Glomerular visceral epithelial cell (primary cell): ENCODE results near the gene ARHGAP22.

Experiments used
- DNase-seq: peaks from one replicate; pipeline ENCODE4 v3.0.0-alpha.2; 2016; ENCODE audit errors: extremely low spot score

The ARHGAP22 gene

DNA sequence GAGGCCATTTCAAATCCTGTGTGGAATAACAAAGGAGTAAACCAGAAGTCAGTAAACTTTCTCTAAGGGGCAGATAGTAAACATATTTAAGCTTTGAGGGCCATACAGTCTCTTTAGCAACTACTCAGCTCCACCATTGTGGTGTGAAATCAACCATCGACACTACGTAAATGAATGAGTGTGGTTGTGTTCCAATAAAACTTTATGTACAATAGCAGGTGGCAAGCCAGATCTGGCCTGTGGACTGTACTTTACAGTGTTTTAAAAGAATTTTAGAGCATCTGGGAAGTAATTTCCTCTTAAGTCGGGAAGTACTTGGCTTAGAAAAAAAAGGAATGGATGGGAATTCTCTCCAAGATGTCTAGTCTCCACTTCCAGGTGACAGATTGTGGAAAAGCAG is 71.3 kb downstream of the ARHGAP22 start:
- DNase-seq, result no peak

DNA sequence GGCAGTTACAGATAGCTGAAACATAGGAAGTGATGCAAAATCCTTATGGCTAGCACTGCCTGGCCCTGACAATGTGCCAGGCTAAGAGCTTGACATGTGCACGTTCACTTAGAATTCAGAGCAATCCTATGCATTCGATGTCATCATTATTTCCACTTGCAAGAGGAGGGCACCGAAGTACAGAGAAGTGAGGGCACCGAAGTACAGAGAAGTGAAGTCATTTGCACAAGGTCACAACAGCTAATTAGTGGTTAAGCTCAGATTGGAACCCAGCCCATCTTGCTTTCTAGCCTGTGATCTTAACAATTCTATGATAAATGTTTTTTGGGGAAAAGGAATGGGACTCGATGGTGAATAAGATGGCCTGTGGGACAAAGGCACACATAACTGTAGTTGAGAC is 73.4 kb downstream of the ARHGAP22 start:
- no peak for DNase-seq

DNA sequence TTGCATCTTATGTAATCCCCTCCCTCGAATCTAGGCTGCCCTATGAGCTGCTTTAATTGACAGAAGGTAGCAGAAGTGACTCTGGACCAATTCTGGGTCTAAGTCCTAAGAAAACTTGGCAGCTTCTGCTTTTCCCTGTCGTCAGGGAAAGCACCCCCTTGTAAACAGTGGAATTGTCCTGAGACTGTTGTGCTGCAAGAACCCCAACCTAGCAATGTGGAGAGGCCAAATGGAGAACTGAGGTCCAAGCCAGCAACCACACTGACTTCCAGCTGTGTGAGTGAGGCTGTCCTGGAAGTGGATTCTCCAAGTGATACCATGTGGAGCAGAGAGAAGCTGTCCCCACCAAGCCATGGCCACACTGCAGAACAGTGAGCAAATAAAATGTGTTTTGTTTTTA is 75.5 kb downstream of the ARHGAP22 start:
- DNase-seq, result no peak

DNA sequence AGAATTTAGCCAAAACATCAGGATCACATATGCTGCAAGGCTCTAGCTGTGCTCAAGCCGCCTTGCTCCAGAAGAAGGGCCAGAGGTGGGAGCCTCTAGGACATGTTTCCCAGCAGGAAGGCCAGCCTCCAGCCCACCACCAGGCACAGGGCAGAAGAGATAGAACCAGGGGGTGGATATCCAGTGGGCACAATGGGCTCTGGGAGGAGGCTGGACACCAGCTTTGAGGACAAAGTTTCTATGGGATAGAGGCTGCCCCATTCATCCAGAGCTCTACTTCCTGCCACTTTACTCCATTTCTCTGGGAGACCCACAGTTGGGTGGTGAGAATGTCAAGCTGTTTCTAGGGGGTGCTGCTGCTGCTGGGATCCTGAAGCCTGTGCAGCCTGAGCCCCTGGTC is 77.1 kb downstream of the ARHGAP22 start:
- DNase-seq, result no peak

DNA sequence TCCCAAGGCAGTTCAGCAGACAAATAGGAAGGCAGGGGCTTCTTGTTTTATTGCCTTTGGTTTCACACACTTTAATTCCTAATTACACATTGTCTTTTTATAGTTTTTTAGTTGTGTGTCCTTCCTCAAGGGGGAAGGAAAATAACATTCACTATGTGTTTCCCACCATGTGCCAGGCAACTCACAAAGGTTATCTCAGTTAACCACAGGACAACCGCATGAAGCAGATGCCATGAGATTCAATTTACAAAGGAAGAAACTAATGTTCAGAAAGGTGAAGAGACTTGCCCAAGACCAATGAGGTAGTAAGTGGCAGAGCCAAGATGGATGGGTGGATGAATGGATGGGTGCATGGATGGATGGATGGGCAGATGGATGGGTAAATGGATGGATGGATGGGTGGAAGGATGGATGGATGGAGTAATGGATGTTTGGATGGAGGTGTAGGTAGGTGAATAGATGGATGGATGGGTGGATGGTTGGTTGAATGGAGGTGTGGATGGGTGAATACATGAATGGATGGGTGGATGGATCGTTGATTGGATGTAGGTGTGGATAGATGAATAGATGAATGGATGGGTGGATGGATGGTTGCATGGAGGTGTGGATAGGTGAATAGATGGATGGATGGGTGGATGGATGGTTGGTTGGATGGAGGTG is 77.9 kb downstream of the ARHGAP22 start:
- DNase-seq, result no peak

DNA sequence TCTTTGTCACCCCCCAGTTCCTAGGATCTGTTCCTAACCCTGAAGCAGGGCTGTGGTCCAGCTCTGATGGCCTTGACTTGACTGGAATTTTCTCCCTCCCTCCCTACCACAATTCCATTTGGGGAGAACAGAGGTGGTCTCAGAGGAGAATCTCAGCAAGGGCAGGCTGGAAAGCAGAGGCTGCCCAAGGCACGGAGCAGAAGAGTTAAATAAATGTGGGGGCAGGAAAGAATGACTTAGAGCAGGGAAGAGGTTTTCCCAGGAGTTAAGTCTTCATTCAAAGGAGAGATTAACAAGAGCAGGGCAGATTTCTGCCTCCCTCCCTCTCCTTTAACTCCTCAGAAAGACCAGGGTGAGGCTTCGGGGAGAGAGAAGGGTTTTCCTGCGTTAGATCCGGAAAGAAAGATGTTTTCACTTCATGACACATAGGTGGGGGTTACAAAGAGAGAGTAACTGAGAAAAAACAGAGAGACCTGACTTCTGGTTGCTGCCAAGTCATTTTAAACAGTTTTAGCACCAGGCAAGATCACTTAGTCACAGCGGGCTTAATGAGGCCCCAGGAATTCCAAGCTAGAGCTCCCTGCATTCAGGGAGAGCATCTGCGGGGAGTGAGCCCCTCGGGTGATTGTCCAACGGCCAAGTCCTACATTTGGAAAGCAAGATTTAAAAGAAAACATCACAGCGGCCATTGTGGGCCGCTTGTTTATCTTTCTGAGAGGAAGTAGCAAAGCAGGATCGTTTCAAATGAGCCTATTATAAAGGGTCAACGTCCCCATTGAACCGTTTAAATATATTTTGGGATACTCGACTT is 78.7 kb downstream of the ARHGAP22 start:
- DNase-seq, result peak; percentile 48

DNA sequence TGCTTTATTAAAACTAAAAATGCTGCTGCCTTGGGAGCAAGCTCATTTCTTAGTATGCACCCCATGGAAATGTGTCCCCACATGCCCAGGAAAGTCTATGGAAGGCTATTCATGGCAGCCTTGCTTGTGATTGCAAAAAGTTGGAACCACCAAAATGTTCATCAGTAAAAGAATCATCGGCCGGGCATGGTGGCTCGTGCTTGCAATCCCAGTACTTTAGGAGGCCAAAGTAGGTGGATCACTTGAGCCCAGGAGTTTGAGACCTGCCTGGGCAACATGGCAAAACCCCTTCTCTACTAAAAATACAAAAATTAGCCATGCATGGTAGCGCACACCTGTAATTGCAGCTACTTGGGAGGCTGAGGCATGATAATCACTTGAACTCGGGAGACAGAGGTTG is 79.8 kb downstream of the ARHGAP22 start:
- no peak for DNase-seq

DNA sequence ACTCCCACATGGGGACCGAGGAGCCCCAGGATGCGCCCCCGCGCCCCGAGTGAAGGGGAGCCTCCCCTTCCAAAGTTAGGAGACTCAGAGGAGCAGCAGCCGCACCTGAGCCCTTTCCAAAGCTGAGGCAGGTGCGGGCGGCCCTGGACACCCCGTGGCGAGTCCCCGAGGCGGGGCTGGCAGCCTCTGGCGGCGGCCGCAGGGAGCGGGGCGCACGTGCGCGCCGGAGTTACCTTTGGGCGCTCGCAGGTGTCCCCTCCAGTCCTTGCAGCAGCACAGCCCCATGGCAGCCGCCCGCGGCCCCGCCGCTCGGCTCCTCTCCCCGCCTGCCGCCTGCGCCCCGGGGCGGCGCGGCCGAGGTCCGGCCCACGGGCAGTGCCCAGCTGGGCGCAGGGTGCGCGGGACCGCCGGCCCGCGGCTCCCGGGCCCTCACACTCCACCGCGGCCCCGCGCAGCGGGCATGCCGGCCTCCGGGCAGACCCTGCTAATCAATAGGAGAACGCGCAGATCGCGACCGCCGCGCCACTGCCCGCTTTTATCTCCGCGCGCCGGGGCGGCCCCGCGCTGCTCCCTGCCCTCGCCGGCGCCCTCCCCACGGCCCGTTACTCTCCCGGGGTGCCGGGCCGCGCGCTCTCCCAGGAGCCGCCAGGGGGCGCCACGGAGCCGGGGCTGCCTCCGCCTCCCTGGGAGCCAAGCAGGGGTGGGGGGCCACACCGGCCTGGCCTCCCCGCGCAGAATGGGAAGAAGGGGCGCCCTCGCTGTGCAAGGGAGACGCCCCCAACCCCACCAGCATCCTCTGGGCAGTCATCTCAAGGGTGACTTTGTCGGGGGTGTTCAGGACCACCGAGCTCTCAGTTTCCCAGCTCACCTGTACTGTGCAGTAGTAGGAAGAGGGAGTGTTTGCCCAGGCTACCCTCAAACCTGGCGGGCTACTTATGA is 80.8 kb downstream of the ARHGAP22 start:
- peak; percentile 52 for DNase-seq

DNA sequence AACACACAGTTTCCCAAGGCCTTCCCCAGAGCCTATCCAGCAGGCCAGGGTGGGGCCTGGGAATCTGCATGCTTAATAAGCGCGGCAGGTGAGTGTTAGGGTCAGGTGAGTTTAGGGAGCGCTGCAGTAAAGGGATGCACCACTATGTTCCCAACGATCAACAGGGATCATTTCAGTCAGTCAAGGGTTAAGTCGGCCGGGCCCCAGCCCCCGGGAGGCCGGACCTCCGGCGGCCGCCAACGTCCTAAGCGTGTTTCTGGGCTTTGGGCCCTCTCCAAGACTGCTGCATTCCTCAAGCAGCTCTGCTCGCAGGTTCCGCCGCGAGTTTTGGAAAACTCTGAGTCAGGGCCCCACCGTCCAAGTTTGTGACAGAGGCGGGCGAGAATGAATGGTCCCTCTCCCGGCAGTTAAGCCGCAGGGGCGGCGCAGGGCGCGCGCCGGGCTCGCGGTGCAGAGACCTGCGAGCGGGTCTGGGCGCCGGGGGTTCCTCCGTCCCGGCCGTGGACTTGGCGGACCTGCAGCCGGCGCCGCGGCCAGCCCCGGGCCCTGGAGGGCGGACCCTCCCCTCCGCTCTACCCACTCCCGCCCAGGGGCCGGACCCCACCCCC is 81.6 kb downstream of the ARHGAP22 start:
- peak; percentile 70 for DNase-seq

DNA sequence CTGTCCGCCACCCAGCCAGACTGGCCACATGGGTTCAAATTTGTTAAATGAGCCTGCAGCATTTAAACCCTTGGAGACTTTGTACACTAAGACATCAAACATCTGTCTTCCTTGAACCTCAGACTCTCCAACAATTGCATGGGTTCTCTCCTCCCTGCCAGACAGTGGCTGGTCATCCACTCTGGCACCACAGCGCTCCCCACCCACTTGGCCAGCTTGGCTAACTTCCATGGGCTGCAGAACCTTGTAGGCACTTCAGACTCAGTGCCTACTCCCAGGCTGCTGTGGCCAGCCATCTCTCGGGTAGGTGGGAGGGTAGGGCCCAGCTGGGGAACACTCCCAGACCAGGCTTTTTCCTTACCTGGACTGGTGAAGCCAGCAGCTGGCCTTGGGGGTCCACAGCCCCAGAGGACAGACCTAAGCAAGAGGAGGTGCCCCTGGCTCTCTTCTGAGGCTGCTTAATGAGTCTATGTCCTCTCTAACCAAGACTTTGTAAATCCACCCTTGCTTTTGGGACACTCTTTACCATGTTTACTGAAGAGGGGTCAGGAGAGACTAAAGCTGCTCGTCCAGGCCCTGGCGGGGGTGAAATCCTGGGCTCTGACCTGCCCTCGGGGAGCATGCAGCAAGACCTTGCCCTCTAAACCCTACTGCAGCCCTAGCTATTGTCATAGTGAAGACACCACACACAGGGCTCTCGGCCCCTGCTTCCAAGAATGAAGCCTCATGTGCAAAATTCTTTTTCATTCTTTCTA is 82.7 kb downstream of the ARHGAP22 start:
- DNase-seq, result no peak

DNA sequence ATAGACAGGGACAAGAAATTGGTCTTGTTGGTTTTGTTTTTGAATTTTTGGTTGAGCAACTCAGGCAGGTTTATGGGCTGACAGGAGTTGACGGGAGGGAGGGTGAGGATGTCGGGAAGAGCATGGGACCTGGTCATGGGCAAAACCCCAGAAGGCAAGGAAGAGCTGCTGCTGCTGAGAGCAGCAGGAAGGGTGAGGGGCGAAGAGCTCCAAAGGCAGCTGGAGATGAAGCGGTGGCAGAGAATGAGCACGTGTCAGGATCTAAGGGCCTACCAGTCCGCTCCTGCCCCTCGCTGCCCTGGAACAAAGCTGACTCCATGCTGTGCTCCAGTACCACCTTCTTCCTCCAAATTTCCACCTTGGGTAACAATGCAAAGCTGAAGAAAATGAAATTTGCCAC is 84.3 kb downstream of the ARHGAP22 start:
- no peak for DNase-seq

DNA sequence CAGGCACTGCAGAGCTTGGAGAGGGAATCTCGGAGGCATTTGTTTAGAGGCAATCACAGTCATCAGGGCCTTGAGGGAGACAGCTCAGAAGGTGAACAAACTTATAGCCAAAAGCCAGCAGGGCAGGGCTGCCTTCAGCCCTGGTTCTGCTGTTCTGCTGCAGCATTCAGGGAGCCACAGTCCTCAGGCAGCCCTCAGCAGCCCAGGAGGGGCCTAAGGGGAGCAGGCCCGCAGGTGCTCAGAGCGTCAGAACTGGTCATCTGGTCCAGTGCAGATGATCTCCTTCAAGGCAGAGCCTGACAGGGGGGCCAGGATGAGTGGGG is 84.7 kb downstream of the ARHGAP22 start:
- DNase-seq, result no peak

DNA sequence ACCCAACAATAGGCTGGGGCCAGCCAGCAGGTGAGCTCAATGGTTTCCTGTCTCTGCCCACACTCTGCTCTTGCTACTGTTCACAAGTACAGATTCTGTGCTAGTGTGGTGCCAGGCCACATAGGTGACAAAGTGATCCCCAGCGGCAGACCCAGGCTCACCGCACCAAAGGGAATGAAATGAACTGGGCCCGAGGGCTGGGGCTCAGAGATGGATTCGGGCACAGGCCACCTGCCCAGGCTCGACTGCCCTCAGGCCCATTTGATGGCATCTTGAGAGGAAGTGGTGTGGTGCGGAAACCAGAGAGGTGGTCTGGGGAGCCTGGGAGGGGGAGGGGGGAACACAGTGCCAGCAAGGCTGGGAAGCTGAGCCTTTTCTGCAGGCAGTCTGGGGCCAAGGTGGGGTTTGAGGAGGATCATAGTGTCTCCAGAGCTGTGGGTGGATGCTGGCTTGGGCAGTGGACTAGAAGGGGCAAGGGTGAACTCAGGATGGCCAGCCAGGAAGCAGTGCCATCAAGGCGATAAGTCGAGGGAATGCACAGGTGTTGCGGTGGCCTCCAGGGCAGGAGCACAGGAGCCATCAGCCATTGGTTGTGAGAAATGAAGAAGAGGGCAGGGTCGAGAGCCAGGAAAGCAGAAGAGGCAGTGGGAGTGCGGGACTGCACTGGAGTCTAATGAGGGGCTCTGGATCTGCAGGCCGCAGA is 85.2 kb downstream of the ARHGAP22 start:
- DNase-seq, result no peak

DNA sequence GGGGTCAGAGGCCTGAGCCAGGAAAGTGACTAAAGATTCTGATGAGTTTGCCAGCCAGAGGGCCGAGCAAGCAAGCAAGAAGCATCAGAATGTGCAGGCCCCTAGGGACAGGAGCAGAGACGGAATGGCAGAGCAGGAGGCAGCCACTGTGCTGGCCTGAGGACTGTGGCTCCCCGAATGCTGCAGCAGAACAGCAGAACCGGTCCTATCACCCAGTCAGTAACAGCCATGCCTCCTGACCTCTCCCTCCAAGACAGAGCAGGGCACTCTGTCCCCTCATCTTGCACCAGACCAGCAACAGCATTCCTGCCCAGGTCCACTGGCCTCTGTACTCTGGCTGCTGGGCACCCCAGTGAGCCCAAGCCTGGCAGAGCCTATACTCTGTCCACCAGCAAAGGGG is 85.9 kb downstream of the ARHGAP22 start:
- no peak for DNase-seq

DNA sequence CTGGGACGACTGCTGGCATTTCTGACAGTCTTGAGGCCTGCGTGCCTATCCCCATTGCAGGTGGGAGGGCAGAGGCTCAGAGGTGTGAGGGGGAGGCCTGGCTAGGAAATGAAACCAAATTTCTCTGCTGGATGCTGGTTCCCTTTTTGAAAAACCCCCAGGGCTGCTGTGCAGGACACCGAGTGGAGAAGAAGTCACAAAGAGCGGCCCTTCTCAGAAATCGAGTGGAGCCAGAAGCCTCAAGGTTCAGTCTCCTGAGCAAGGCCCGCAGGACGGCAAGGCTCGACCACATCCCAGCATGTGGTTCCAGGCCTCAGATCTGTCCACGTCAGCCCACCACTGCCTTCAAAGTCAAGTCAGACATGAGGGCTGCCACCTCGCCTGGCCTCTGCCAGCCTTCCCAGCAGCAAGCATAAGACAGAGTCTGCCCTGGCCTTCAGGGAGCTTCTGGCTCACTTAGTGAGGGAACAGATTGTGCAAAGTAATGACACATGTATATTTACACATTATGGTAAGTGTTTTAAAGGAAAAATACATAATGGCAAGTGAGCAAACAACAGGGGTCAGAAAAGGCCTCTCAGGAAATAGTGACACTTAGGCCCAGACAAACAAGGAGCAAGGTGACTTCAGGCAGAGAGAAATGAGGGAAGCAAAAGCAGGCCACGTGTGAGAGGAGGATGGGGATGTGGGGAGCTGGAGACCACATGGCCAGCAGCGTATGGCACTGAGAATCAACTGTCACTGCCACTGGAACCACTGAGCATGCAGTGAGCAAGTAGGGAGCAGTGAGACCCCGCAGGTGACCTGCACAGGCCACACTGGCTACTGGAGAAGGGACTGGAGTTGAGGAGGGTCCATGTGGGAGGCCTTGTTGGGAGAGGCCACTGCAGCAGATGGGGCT is 86.7 kb downstream of the ARHGAP22 start:
- DNase-seq, result no peak

DNA sequence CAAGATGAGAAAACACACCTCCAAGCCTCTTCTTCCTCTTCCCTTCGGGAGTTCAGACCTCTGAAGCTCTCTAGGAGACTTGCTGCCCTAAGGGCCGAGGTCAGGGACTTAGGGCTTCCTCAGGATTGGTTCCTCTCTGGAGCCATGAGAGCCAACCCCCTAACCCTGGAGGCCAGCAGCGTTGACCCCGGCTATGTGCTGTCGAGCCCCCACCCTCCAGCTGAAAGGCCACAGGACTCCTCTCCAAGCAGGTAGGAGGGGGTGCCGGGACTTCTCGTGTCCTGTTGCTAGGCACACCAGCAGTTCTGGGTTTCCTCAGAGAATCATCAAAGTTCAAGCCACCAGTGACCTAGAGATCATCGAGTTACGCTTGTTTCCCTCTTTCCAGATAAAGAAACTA is 87.4 kb downstream of the ARHGAP22 start:
- DNase-seq, result no peak

DNA sequence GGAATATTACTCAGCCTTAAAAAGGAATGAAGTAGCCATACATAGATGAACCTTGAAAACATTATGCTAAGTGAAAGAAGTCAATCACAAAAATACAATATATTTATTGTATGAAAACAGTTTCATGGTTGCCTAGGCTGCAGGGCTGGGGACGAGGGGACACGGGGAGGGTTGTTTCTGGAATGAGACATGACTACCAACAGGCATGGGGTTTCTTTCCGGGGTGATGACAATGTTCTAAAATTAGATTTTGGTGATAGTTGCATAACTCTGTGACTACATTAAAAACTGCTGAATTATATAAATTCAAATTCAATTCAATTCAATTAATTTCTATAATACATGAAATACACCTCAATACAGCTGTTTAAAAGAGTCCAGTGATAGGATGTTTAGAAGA is 88.0 kb downstream of the ARHGAP22 start:
- no peak for DNase-seq

DNA sequence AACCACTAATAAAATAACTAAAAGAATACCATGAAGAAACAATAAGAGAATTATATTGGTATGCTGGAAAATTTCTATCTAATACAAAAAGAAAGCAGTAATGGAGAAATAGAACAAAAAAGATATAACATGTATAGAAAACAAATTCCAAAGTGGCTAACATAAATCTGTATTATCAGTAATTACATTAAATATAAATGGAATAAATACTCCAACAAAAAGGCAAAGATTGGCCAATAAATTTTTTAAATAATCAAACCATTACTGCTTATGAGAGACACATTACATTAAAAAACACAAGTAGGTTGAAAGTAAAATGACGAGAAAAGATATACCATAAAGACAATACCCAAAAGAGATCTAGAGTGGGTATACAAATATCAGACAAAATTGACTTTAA is 90.0 kb downstream of the ARHGAP22 start:
- DNase-seq, result no peak

DNA sequence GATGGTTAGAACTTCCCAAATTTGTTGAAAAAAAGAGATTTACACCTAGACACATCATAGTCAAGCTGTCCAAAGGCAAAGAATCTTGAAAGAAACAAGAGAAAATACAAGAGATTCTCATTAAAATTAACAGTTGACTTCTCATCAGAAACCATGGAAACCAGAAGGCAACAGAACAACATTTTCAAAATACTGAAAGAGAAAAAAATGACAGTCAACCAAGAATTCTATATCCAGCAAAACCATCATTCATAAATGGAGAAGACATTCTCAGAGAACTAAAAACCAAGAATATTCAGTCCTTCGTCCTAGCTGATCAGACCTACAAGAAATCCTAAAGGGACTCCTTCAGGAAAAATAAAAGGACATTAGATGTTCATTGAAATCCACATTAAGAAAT is 90.6 kb downstream of the ARHGAP22 start:
- DNase-seq, result no peak

DNA sequence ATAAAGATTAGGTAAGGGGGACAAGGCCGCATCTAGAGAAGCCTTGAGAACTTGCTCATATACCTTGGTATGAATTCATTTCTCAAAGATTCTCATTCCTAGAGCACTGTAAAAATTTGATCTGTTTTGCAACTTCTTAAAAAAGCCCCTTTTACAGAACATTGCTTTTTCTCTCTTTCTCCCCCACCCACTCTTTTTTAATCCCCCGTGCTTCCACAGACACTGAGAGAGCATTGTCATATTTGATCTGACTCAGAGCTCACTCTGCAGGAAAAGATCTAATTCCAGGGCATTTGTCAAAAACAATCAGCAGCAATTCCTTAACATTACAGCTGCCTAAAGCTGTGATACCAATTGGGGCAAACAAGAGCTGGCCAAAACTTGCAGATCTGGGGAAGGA is 92.0 kb downstream of the ARHGAP22 start:
- DNase-seq, result no peak
